K562 (cell line): Measurements from ENCODE around the gene ZNF135.

Experiments used
- EZH2 ChIP-seq: IDR thresholded peaks from 2 replicates; pipeline ENCODE4 v1.6.1; 2012; ENCODE audit warnings: low read depth, mild to moderate bottlenecking, inconsistent platforms, low read length, borderline replicate concordance
- NCOA4 ChIP-seq: fragments of 450-650 bp; IDR thresholded peaks from 2 replicates; pipeline ENCODE4 v1.6.1; 2018; ENCODE audit warnings: mild to moderate bottlenecking; ENCODE audit not compliant: partially characterized antibody
- TAF1 ChIP-seq: IDR thresholded peaks from 2 replicates; pipeline ENCODE4 v1.6.1; 2011; ENCODE audit warnings: mild to moderate bottlenecking, low read length, moderate library complexity; ENCODE audit not compliant: insufficient read depth, control insufficient read depth, severe bottlenecking; ENCODE audit errors: extremely low read depth
- THRB ChIP-seq: fragments of 450-650 bp; formaldehyde crosslinking; conservative IDR thresholded peaks from 2 replicates; pipeline ENCODE4 v1.4.0; 2022; ENCODE audit warnings: mild to moderate bottlenecking, missing genetic modification characterization

DNA sequence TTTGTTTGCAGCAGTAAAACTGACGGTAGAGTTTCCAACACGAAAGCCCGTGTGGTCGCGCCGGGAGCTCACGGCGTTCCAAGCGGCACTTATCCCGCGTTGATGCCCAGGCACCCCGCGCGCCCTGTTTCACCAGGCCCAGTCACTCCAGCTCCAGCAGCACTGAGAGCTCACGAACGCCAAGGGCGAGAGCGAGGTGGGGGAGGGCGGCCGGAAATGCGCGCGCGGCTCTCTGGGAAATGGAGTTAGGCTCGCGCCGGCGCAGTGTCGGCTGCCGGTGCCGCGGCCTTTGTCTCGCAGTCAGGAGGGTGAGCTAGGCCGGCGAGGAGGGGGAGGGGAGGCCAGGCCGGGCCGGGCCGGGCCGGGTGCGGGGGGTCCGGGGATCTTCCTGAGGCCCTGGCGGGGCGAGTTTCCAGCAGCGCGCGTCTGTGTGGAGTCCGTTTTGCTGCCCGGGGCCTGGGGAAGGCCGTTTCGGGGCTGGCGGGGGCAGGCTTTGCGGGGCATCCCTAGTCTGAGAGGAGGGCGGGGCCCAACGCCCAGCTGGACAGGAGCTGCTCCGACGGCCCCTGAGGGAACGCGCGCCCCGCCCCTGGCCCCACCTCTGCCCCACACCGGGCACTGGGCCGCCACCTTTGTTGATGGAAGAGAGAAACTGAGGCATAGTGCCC, at the start of gene ZNF135:
- TF ChIP-seq NCOA4 (no peak), TAF1 (no peak), EZH2 (no peak), THRB (CRISPR knock-in tag) (no peak)
